Ascending aorta (tissue), 2 donors: Measurements from ENCODE around the gene STMN3. TPM values are rescaled to one million over a fixed set of nuclear protein-coding genes. Genes with fewer than 3 reads are reported as not detected.
A peak's percentile ranks its signal among the peaks of the same experiment; 100 is the strongest.

Experiments
- DNase-seq, 2 donors: peaks; one replicate each; pipeline ENCODE4 v3.0.0-alpha.2; 2019; ENCODE audit warnings: low spot score in 2 of 2
- H3K27ac ChIP-seq, 2 donors: fragments of 200-600 bp; sonication (generic); one replicate each; pipeline ENCODE4 v1.5.1; 2016 to 2017; ENCODE audit warnings: mild to moderate bottlenecking in 1 of 2
- H3K27me3 ChIP-seq: fragments of 200-600 bp; sonication (generic); one replicate; pipeline ENCODE4 v1.5.1; 2017
- H3K36me3 ChIP-seq, 2 donors: fragments of 200-600 bp; sonication (generic); one replicate each; pipeline ENCODE4 v1.5.1; 2016
- H3K4me1 ChIP-seq, 2 donors: fragments of 200-600 bp; sonication (generic); one replicate each; pipeline ENCODE4 v1.5.1; 2016 to 2017; ENCODE audit warnings: mild to moderate bottlenecking in 1 of 2
- H3K4me3 ChIP-seq, 2 donors: fragments of 200-600 bp; sonication (generic); one replicate each; pipeline ENCODE4 v1.5.1; 2016 to 2017; ENCODE audit warnings: mild to moderate bottlenecking in 1 of 2
- H3K9me3 ChIP-seq, 2 donors: fragments of 200-600 bp; sonication (generic); one replicate each; pipeline ENCODE4 v1.5.1; 2016
- intact Hi-C: fragments of 100-400 bp; cut with DNase I; formaldehyde crosslinking; loops from one replicate; pipeline ENCODE4 v1.15.1; 2023
- total RNA-seq: library from RNA; depleted of rRNA; stranded (reverse); fragments of >200 nt; gene quantifications from one replicate; pipeline ENCODE4 v1.1.0, GENCODE V29; 2016
- TF ChIP-seq, protein P1 (sequence below), 3 experiments: fragments of 200-600 bp in 2 of 3; fragments of 450-650 bp in 1 of 3; sonication (generic) in 2 of 3; IDR thresholded peaks; one replicate each; pipeline ENCODE4 v1.5.1; 2016 to 2019; ENCODE audit warnings: antibody characterized with exemption in 3 of 3, mild to moderate bottlenecking in 1 of 3, moderate library complexity in 1 of 3

The STMN3 gene
- total RNA-seq, 1 donor from 2014 or later = 37.0 TPM

DNA sequence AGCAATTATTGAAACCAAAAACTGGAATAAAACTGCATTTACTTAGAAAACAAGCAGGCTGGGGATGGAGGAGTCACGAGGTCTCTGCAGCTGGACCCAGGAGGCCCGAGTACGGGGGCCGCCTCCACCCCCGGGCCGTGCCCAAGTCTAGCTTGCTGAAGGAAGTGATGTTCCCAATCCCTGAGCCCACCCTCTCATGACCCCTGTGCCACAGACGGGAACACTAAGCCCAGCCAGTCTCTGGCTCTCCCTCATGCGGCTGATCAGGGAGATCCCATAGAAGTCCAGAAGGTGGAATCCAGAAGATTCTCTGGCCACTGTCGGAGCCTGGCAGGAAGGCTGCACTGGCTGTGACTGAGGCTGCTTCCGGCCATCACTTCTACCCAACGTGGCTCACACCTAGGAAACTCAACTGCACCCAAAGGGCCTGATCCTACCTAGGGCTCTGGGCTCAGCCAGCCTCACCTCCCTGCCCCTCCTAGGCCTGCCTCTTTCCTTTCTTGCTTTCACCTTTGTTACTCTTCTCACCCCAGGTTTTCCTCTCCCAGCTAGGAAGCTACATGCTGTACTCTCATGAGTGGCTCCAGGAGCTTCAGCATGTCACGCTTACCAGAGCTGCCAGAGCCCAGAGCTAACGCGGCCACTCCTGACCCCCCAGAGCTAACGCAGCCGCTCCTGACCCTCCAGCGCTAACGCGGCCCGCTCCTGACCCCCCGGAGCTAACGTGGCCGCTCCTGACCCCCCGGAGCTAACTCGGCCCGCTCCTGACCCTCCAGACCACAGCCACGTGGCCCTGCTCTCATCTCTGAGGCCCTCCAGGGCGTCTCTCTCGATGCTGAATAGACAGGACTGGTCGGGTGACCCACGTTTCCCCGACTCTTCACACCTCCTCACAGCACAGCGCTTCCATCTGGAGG is 54.5 kb downstream of the STMN3 start:
- H3K27me3 ChIP-seq = no peaks in the 10 kb centered on the region
- peaks cover 65 to 68% of the 10 kb centered on the region in 2 donors for H3K36me3 ChIP-seq
- H3K4me3 ChIP-seq = no peak overlapping the region
- H3K9me3 ChIP-seq = no peaks in the 10 kb centered on the region
- no peak overlapping the region for H3K27ac ChIP-seq
- intact Hi-C loops = no loop called here
- peaks cover 0 to 6% of the 10 kb centered on the region in 2 donors for H3K4me1 ChIP-seq
- DNase-seq = no peak
- TF ChIP-seq, protein P1, sequence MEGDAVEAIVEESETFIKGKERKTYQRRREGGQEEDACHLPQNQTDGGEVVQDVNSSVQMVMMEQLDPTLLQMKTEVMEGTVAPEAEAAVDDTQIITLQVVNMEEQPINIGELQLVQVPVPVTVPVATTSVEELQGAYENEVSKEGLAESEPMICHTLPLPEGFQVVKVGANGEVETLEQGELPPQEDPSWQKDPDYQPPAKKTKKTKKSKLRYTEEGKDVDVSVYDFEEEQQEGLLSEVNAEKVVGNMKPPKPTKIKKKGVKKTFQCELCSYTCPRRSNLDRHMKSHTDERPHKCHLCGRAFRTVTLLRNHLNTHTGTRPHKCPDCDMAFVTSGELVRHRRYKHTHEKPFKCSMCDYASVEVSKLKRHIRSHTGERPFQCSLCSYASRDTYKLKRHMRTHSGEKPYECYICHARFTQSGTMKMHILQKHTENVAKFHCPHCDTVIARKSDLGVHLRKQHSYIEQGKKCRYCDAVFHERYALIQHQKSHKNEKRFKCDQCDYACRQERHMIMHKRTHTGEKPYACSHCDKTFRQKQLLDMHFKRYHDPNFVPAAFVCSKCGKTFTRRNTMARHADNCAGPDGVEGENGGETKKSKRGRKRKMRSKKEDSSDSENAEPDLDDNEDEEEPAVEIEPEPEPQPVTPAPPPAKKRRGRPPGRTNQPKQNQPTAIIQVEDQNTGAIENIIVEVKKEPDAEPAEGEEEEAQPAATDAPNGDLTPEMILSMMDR (IDR thresholded peaks at IDR 0.05) = no peak

DNA sequence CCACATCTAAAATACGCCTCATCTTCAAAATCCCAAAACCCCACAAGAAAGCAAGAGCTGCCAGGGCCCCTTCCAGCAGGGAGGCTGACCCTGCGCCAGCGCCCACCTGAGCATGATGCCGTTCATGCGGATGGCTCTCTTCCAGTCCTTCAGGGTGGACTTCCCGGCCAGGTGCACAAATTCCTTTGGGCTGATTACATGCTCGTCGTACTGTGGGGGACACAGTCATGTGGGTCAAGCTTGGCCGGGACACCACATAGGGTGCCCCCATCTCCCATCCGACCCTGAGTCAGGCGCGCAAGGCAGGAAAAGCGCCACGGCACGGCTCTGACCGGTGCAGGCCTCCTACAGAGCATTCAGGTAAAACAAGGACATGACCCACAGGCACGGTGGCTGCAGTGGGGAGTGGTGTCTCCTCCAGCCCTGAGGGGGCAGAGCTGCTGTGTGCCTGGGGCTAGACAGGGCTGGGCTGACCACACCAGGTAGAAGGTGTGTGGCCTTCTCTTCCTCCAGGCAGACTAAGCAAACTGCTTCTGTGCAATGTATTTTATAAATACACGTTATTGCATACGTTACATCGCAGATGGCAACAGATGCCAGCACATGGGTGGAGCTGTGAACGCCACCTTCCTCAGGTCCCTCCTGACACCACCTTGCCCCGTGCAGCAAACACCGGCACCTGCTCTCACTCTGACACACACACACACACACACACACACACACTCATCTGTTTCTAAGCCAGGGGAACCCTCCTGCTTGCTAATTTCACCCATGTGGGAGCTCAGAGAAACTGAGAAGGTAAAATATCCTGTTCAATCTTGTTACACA is 55.4 kb downstream of the STMN3 start:
- intact Hi-C loops = no loop called here
- H3K4me1 ChIP-seq = peaks cover 0 to 6% of the 10 kb centered on the region in 2 donors
- H3K27ac ChIP-seq = no peak overlapping the region
- TF ChIP-seq, protein P1 (IDR thresholded peaks at IDR 0.05) = no peak
- no peak overlapping the region for H3K4me3 ChIP-seq
- peaks cover 59 to 76% of the 10 kb centered on the region in 2 donors for H3K36me3 ChIP-seq
- no peak for DNase-seq
- no peaks in the 10 kb centered on the region for H3K9me3 ChIP-seq
- no peaks in the 10 kb centered on the region for H3K27me3 ChIP-seq

DNA sequence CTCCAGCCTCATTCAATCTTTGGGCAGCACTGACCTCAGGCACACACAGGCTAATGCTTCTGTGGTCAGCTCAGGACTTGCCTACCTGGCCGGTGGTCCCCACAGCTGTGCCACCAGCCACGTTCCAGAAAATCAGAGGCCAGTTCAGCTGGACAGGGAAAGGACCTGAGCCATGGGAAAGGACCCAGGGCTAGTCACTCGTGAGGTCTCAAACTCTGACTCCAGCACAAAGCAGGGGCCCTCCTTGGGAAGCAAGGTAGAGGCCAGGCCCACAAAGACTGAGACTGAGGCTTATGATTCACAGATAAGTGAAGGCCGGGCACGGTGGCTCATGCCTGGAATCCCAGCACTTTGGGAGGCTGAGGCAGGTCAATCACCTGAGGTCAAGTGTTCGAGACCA is 56.8 kb downstream of the STMN3 start:
- Histone ChIP-seq H3K36me3 (peaks cover 59 to 78% of the 10 kb centered on the region in 2 donors), H3K9me3 (no peaks in the 10 kb centered on the region), H3K27ac (no peak overlapping the region), H3K27me3 (no peaks in the 10 kb centered on the region), H3K4me3 (no peak overlapping the region), H3K4me1 (peaks cover 0 to 6% of the 10 kb centered on the region in 2 donors)
- intact Hi-C loops = no loop called here
- TF ChIP-seq, protein P1 (IDR thresholded peaks at IDR 0.05) = no peak
- DNase-seq = no peak

DNA sequence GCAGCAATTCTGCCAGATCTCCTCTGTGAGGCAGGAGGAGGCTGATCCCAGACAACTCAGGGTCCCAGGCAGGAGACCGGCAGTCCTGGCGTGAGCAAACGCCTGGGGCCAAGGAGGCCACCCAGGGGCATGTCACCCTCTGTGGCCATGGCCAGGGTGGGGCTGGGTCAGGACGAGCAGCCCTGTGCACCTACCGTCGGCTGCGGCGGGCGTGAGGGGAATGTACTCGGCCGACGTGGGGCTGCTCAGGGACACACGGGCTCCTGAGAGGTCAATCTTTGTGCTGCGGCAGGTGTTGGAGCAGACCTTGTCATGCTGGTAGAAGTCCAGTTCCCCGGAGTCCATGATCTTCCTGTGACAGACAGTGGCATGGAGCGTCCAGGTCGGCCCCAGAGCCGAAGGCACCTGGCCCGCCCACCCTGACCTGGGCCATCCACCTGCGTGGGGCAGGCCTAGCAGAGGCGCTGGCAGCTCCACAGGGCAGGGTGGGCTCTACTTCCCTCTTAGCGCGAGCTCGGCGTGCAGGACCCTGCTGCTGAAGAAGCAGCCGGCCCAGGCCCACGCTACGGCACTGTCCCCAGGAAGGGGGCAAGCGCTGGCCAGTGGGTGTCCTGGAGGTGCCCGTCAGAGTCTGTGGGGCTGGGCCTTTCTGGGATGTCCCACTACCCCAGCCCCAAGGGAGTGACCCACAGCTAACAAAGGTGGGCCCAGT is 57.7 kb downstream of the STMN3 start:
- DNase-seq = no peak
- Histone ChIP-seq H3K9me3 (no peaks in the 10 kb centered on the region), H3K27ac (no peak overlapping the region), H3K36me3 (peaks cover 60 to 78% of the 10 kb centered on the region in 2 donors), H3K4me3 (no peak overlapping the region), H3K27me3 (no peaks in the 10 kb centered on the region), H3K4me1 (peaks cover 0 to 6% of the 10 kb centered on the region in 2 donors)
- TF ChIP-seq, protein P1 (IDR thresholded peaks at IDR 0.05) = no peak
- intact Hi-C loops = no loop called here

DNA sequence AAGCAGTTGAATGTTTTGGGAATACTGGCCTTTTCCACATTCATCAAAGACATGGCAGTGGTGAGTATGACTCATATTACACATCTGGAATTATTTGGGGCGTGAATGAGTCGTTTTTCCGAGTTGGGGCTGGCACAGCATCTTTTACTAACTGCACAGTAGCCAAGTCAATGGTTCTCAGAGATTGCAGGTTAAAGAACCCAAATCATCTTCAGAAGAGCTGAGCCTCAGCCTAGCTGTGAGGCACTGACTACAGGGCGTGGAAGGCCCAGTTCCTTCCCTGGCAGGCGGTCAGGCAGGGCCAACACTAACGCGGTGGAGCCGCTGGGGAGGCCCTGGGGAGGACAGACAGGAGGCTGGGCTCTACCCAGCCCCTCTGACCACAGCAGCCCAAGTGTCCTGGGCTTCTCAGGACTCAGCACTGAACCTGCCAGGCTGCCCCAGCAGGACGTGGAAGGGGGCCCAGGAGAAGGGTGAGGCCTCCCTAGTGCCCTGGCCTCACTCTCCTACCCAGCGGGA is 59.1 kb downstream of the STMN3 start:
- TF ChIP-seq, protein P1 (IDR thresholded peaks at IDR 0.05) = no peak
- peaks cover 68 to 78% of the 10 kb centered on the region in 2 donors for H3K36me3 ChIP-seq
- H3K27ac ChIP-seq = peak overlapping the region in 1 of 2 donors; percentile 45

More for the DNA sequence above, 59.1 kb downstream of the STMN3 start:
- H3K9me3 ChIP-seq = no peaks in the 10 kb centered on the region
- H3K4me3 ChIP-seq = no peak overlapping the region
- no peak for DNase-seq
- H3K4me1 ChIP-seq = peaks cover 0 to 6% of the 10 kb centered on the region in 2 donors
- no peaks in the 10 kb centered on the region for H3K27me3 ChIP-seq
- intact Hi-C loops = no loop called here
